HG02759 (cell line): ENCODE measurements around the gene PCDHGA9.
A peak's percentile ranks its signal among the peaks of the same experiment; 100 is the strongest.
"Not testable (repeated sequence)": the region's sequence is repeated elsewhere in the genome, so short reads cannot be mapped to it uniquely, and the experiment has no call there.

Experiments used
- ATAC-seq: cut with Tn5 transposase; IDR thresholded peaks from one replicate; pipeline ENCODE4 v1.9.1; 2021; ENCODE audit warnings: mild to moderate bottlenecking, moderate library complexity; ENCODE audit not compliant: unreplicated experiment

Gene PCDHGA9

DNA sequence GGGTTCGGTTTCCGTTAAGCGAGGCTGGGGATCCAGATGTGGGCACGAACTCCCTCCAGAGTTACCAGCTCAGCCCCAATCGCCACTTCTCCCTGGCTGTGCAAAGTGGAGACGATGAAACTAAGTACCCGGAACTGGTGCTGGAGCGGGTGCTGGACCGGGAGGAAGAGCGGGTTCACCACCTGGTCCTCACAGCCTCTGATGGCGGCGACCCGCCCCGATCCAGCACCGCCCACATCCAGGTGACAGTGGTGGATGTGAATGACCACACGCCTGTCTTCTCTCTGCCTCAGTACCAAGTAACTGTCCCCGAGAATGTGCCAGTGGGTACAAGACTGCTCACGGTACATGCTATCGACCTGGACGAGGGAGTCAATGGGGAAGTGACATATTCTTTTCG, 19.2 kb upstream of the PCDHGA9 start:
- no peak for ATAC-seq

DNA sequence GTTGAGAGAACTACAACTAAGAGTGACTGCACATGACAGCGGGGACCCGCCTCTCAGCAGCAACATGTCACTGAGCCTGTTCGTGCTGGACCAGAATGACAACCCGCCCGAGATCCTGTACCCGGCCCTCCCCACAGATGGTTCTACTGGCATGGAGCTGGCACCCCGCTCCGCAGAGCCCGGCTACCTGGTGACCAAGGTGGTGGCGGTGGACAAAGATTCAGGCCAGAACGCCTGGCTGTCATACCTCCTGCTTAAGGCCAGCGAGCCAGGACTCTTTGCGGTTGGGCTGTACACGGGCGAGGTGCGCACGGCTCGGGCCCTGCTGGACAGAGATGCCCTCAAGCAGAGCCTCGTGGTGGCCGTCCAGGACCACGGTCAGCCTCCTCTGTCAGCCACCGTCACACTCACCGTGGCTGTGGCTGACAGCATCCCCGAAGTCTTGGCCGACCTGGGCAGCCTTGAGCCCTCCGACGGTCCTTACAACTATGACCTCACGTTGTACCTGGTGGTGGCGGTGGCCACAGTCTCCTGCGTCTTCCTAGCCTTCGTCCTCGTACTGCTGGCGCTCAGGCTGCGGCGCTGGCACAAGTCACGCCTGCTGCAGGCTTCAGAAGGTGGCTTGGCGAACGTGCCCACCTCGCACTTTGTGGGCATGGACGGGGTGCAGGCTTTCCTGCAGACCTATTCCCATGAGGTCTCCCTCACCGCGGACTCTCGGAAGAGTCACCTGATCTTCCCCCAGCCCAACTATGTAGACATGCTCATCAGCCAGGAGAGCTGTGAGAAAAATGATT, 17.9 kb upstream of the PCDHGA9 start:
- no peak for ATAC-seq

DNA sequence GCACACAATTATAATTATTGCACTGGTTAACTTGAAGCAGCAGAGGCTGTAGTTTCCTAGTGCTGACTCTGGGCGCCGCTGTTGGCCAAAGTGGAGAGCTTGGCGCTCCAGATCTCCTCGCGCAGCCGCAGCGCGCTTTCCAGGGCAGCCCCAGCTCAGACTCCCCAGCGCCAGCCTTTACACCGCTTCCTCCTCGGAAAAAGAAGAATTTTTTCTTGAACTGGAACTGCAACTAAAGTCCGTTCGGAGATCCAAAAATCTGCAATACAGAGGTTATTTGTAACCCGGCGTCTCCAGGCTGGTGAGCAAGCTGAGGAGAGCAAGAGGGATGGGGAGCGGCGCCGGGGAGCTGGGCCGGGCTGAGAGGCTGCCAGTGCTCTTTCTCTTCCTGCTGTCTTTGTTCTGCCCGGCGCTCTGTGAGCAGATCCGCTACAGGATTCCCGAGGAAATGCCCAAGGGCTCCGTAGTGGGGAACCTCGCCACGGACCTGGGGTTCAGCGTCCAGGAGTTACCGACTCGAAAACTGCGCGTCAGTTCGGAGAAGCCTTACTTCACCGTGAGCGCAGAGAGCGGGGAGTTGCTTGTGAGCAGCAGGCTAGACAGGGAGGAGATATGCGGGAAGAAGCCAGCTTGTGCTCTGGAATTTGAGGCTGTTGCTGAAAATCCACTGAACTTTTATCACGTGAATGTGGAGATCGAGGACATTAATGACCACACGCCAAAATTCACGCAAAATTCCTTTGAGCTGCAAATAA, 14.8 kb upstream of the PCDHGA9 start, which contains the start of gene PCDHGB4:
Gene PCDHGB4 (plus strand): TSS at position 142 of the 755 bp plus-strand sequence. CDS start 187 bp downstream, at position 329.
- peak; percentile 70 for ATAC-seq

DNA sequence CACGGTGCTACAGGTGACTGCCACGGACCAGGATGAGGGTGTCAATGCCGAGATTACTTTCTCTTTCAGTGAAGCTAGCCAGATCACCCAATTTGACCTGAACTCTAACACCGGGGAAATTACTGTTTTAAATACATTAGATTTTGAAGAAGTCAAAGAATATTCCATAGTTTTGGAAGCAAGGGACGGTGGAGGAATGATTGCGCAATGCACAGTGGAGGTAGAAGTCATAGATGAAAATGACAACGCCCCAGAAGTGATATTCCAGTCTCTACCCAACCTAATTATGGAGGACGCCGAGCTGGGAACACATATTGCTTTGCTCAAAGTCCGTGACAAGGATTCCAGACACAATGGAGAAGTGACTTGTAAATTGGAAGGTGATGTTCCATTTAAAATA, 13.9 kb upstream of the PCDHGA9 start:
- ATAC-seq: no peak

DNA sequence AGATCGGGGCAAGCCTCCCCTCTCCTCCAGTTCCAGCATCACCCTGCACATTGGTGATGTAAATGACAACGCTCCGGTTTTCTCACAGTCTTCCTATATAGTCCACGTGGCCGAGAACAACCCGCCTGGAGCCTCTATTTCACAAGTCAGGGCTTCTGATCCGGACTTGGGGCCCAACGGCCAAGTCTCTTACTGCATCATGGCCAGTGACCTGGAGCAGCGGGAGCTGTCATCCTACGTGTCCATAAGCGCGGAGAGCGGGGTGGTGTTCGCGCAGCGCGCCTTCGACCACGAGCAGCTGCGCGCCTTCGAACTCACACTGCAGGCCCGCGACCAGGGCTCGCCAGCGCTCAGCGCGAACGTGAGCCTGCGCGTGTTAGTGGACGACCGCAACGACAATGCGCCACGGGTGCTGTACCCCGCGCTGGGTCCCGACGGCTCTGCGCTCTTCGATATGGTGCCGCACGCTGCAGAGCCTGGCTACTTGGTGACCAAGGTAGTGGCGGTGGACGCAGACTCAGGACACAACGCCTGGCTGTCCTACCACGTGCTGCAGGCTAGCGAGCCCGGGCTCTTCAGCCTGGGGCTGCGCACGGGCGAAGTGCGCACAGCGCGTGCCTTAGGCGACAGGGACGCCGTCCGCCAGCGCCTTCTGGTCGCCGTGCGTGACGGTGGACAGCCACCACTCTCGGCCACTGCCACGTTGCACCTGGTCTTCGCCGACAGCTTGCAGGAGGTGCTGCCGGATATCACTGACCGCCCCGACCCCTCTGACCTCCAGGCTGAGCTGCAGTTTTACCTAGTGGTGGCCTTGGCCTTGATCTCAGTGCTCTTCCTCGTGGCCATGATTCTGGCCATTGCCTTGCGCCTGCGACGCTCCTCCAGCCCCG, 13.2 kb upstream of the PCDHGA9 start:
- ATAC-seq: no peak

DNA sequence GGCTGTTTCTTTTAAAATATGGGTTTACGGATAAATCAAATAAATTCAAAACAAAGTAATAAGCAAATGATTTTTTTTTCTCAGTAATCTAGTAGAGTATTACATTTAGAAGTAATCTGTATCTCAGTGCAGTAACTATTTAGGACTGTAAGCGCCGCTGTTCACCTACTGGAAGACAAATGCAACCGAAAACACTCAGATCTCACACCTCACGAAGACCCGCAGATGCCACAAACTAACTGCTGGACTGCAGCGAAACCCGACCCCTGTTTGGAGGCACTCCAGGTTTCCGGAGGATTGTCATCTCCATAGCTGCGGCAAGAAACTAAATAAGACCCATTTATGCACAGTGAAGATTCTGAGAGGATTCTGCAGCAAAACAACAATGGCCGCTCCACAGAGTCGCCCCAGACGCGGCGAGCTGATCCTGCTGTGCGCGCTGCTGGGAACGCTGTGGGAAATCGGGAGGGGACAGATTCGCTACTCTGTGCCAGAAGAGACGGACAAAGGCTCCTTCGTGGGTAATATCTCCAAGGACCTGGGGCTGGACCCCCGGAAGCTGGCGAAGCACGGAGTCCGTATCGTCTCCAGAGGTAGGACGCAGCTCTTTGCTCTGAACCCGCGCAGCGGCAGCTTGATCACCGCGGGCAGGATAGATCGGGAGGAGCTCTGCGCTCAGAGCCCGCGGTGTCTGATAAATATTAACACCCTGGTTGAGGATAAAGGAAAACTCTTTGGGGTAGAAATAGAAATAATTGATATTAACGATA, 10.0 kb upstream of the PCDHGA9 start, which contains the start of gene PCDHGA8:
Gene PCDHGA8 (plus strand): TSS at position 205 of the 770 bp plus-strand sequence. CDS start 181 bp downstream, at position 386.
- ATAC-seq: no peak

DNA sequence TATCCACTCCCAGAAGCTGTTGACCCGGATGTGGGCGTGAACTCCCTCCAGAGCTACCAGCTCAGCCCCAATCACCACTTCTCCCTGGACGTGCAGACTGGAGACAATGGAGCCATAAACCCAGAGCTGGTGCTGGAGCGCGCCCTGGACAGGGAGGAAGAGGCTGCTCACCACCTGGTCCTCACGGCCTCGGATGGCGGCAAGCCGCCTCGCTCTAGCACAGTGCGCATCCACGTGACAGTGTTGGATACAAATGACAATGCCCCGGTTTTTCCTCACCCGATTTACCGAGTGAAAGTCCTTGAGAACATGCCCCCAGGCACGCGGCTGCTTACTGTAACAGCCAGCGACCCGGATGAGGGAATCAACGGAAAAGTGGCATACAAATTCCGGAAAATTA, 9.3 kb upstream of the PCDHGA9 start:
- no peak for ATAC-seq

DNA sequence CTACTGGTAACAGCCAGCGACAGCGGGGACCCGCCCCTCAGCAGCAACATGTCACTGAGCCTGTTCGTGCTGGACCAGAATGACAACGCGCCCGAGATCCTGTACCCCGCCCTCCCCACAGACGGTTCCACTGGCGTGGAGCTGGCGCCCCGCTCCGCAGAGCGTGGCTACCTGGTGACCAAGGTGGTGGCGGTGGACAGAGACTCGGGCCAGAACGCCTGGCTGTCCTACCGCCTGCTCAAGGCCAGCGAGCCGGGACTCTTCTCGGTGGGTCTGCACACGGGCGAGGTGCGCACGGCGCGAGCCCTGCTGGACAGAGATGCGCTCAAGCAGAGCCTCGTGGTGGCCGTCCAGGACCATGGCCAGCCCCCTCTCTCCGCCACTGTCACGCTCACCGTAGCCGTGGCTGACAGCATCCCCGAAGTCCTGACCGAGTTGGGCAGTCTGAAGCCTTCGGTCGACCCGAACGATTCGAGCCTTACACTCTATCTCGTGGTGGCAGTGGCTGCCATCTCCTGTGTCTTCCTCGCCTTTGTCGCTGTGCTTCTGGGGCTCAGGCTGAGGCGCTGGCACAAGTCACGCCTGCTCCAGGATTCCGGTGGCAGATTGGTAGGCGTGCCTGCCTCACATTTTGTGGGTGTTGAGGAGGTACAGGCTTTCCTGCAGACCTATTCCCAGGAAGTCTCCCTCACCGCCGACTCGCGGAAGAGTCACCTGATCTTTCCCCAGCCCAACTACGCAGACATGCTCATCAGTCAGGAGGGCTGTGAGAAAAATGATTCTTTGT, 8.0 kb upstream of the PCDHGA9 start:
- not testable (repeated sequence) for ATAC-seq

DNA sequence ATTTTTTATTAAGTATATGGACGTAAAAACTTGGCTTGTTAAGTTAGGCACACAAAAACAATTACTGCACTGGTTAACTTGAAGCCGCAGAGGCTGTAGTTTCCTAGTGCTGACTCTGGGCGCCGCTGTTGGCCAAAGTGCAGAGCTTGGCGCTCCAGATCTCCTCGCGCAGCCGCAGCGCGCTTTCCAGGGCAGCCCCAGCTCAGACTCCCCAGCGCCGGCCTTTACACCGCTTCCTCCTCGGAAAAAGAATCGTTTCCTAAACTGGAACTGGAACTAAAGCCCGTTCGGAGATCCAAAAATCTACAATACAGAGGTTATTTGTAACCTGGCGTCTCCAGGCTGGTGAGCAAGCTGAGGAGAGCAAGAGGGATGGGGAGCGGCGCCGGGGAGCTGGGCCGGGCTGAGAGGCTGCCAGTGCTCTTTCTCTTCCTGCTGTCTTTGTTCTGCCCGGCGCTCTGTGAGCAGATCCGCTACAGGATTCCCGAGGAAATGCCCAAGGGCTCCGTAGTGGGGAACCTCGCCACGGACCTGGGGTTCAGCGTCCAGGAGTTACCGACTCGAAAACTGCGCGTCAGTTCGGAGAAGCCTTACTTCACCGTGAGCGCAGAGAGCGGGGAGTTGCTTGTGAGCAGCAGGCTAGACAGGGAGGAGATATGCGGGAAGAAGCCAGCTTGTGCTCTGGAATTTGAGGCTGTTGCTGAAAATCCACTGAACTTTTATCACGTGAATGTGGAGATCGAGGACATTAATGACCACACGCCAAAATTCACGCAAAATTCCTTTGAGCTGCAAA, 4.6 kb upstream of the PCDHGA9 start, which contains the start of gene PCDHGB5:
Gene PCDHGB5 (plus strand): TSS at position 192 of the 796 bp plus-strand sequence. CDS start 181 bp downstream, at position 373.
- ATAC-seq: peak; percentile 98

DNA sequence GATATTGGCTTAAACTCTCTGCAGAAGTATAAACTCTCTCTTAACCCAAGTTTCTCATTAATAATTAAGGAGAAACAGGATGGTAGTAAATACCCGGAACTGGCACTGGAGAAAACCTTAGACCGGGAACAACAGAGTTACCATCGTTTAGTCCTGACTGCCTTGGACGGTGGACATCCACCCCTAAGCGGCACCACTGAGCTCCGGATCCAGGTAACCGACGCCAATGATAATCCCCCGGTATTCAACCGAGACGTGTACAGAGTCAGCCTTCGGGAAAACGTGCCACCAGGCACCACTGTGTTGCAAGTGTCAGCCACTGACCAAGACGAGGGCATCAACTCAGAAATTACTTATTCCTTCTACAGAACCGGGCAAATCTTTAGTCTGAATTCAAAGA, 4.0 kb upstream of the PCDHGA9 start:
- no peak for ATAC-seq

DNA sequence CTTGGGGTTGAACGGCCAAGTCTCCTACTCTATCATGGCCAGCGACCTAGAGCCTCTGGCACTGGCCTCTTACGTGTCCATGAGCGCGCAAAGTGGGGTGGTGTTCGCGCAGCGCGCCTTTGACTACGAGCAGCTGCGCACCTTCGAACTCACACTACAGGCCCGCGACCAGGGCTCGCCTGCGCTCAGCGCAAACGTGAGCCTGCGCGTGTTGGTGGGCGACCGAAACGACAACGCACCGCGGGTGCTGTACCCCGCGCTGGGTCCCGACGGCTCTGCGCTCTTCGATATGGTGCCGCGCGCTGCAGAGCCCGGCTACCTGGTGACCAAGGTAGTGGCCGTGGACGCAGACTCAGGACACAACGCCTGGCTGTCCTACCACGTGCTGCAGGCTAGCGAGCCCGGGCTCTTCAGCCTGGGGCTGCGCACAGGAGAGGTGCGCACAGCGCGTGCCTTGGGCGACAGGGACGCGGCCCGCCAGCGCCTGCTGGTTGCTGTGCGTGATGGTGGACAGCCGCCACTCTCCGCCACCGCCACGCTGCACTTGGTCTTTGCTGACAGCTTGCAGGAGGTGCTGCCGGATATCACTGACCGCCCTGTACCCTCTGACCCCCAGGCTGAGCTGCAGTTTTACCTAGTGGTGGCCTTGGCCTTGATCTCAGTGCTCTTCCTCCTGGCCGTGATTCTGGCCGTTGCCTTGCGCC, 2.9 kb upstream of the PCDHGA9 start:
- ATAC-seq: no peak

DNA sequence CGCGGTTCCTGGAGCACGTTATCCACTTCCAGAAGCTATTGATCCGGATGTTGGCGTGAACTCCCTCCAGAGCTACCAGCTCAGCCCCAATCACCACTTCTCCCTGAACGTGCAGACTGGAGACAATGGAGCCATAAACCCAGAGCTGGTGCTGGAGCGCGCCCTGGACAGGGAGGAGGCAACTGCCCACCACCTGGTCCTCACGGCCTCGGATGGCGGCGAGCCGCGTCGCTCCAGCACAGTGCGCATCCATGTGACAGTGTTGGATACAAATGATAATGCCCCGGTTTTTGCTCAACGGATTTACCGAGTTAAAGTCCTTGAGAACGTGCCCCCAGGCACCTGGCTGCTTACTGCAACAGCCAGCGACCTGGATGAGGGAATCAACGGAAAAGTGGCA, 809 bp downstream of the PCDHGA9 start:
- no peak for ATAC-seq

DNA sequence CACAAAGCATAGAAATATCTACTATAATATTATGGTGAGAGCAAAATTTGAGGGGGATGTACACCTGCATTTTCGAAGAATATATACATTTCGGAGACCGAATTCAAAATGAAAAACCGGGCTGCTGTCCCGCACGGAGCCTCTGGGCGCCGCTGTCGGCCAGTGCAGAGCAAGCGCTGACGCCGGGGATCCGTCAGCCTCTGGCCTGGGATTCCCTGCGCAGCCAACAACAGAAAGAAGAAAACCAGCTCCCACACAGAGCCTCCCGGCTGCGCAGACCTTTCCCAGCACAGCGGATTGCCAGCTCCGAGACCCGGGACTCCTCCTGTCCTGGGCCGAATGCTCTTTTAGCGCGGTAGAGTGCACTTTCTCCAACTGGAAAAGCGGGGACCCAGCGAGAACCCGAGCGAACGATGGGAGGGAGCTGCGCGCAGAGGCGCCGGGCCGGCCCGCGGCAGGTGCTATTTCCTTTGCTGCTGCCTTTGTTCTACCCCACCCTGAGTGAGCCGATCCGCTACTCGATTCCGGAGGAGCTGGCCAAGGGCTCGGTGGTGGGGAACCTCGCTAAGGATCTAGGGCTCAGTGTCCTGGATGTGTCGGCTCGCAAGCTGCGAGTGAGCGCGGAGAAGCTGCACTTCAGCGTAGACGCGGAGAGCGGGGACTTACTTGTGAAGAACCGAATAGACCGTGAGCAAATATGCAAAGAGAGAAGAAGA, 5.4 kb downstream of the PCDHGA9 start, which contains the start of gene PCDHGB6:
Gene PCDHGB6 (plus strand): TSS at position 232 of the 716 bp plus-strand sequence. CDS start 182 bp downstream, at position 414.
- peak; percentile 65 for ATAC-seq

DNA sequence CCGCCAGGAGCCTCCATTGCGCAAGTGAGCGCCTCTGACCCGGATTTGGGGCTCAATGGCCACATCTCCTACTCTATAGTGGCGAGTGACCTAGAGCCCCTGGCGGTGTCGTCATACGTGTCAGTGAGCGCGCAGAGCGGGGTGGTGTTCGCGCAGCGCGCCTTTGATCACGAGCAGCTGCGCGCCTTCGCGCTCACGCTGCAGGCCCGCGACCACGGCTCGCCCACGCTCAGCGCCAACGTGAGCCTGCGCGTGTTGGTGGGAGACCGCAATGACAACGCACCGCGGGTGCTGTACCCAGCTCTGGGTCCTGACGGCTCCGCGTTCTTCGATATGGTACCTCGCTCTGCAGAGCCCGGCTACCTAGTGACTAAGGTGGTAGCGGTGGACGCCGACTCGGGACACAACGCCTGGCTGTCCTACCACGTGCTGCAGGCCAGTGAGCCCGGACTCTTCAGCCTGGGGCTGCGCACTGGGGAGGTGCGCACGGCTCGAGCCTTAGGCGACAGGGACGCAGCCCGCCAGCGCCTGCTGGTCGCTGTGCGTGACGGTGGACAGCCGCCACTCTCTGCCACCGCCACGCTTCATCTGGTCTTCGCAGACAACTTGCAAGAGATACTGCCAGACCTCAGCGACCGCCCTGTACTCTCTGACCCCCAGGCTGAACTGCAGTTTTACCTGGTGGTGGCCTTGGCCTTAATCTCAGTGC, 7.2 kb downstream of the PCDHGA9 start:
- ATAC-seq: no peak

DNA sequence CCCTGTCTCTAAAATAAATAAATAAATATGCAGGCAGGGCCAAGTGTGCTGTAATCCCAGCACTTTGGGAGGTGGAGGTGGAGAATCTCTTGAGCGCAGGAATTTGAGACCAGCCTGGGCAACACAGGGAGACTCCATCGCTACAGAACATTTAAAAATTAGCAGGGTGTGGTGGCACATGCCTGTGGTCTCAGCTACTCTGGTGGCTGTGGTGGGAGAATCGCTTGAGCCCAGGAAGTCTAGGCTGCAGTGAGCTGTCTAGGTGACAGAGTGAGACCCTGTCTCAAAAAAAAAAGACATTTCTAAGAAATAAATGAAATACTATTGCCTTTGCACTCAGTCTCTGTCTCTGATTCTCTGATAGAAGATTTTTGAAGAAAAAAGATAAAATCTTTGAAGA, 9.0 kb downstream of the PCDHGA9 start:
- ATAC-seq: no peak

DNA sequence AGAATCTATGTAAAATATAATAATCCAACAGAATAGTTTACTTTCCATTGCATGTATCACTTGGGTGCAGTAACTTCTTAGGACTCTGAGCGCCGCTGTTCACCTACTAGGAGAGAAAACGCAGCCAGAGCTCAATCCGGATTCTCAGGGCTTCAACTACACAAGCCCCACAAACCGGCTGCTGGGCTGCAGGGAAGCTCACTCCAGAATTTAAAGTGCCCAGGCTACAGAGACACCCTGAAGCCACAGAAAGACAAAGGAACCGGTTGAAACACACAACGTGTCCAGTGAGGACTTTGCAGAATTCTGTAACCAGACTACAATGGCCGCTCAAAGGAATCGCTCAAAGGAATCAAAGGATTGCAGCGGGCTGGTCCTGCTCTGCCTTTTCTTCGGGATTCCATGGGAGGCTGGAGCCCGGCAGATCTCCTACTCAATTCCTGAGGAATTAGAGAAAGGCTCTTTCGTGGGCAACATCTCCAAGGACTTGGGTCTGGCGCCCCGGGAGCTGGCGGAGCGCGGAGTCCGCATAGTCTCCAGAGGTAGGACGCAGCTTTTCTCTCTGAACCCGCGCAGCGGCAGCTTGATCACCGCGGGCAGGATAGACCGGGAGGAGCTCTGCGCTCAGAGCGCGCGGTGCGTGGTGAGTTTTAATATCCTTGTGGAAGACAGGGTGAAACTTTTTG, 10.4 kb downstream of the PCDHGA9 start, which contains the start of gene PCDHGA10:
Gene PCDHGA10 (plus strand): TSS at position 134 of the 686 bp plus-strand sequence. CDS start 189 bp downstream, at position 323.
- peak; percentile 79 for ATAC-seq
